GM21381 (cell line): ENCODE measurements around the gene TLL2.

Source experiments
- ATAC-seq: cut with Tn5 transposase; IDR thresholded peaks from one replicate; pipeline ENCODE4 v1.9.1; 2021; ENCODE audit warnings: mild to moderate bottlenecking, moderate library complexity; ENCODE audit not compliant: unreplicated experiment

The TLL2 gene

GRCh38 chr10:96431211-96431970 is 82.3 kb downstream of the TLL2 start:
- no peak for ATAC-seq

GRCh38 chr10:96427291-96427690 is 86.4 kb downstream of the TLL2 start:
- ATAC-seq: no peak

GRCh38 chr10:96422525-96422924 is 91.2 kb downstream of the TLL2 start:
- ATAC-seq: no peak

- no peak for ATAC-seq
Measured at GRCh38 chr10:96421995-96422394, 91.7 kb downstream of the TLL2 start.

GRCh38 chr10:96420228-96421009 is 93.3 kb downstream of the TLL2 start:
- no peak for ATAC-seq

- no peak for ATAC-seq
Measured at GRCh38 chr10:96419351-96419750, 94.4 kb downstream of the TLL2 start.

GRCh38 chr10:96418582-96418981 is 95.1 kb downstream of the TLL2 start:
- no peak for ATAC-seq

- no peak for ATAC-seq
Measured at GRCh38 chr10:96417441-96417840, 96.3 kb downstream of the TLL2 start.

- ATAC-seq: no peak
Measured at GRCh38 chr10:96416643-96417042, 97.1 kb downstream of the TLL2 start.

- ATAC-seq: no peak
Measured at GRCh38 chr10:96415891-96416554, 97.7 kb downstream of the TLL2 start.

GRCh38 chr10:96415150-96415890 is 98.4 kb downstream of the TLL2 start:
- ATAC-seq: no peak

GRCh38 chr10:96414303-96414702 is 99.4 kb downstream of the TLL2 start:
- ATAC-seq: no peak

- ATAC-seq: no peak
Measured at GRCh38 chr10:96413151-96413787, 100.5 kb downstream of the TLL2 start.

- no peak for ATAC-seq
Measured at GRCh38 chr10:96411716-96412320, 101.9 kb downstream of the TLL2 start.

GRCh38 chr10:96410296-96410695 is 103.4 kb downstream of the TLL2 start:
- ATAC-seq: no peak

GRCh38 chr10:96408201-96408600 is 105.5 kb downstream of the TLL2 start:
- no peak for ATAC-seq

GRCh38 chr10:96407560-96408069 is 106.1 kb downstream of the TLL2 start:
- ATAC-seq: no peak

GRCh38 chr10:96406091-96406490 is 107.6 kb downstream of the TLL2 start:
- ATAC-seq: no peak

- ATAC-seq: no peak
Measured at GRCh38 chr10:96402417-96403305, 111.1 kb downstream of the TLL2 start.
